H54 (cell line): ENCODE results near the gene LRP6.

ENCODE experiments used
- DNase-seq: peaks from one replicate; pipeline ENCODE4 v3.0.0; 2011; ENCODE audit warnings: low spot score, mixed read lengths; ENCODE audit not compliant: insufficient read length
- FAIRE-seq: peaks from 3 replicates; lab custom pipeline; 2011; peaks lifted over from hg19 to GRCh38; lab: Jason Lieb, UNC
- POLR2A ChIP-seq: IDR thresholded peaks from 2 replicates; pipeline ENCODE4 v1.6.1; 2011; ENCODE audit warnings: low read depth, mild to moderate bottlenecking, low read length

Gene LRP6

DNA sequence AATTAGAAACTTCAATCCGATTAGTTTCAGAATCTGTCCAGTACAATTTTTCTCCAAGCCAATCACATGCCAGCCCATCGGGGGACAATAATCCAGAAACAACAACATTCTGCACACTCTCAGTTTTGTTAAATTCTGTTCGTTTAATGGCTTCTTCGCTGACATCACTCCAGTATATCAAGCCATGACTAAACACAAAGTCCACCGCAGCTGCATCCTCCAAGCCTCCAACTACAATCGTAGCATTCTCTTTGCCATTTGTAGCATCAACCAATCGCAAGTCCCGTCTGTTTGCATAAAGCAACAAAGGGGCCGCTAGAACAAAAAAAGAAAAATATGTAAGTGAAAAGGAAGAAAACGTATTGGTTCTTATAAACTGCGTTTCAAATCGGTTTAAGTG, 22.5 kb downstream of the LRP6 start:
- FAIRE-seq = peak; percentile 15
- DNase-seq = no peak

DNA sequence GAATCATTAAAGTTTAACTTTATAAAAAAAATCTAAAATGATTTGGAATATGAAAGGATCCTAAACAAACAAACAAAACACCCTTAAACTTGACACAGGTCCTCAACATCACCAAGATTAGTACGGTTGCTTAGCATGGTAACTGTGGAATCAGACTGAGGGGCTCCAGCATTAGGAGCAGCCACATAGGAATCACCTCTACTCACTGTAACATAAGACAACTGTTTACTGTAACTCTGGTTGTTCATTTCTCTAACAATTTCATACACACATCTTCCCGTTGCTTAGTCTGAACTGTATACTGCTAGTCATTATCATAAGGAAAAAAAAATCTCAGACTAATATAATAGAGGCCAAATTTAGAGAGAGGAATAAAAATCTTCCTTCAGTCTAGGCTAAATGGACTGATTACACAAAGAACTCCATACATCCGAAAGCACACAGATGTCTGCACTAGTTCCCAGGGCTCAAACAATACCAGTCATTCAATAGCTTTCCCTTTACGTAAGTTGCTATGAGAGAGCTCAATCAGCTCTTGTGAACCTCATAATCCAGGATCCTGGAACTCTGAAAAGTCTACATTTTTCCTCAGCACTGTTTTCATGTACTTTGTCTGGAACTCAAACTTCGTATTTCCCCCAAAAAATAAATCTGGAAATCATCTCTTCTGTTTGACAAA, 26.0 kb downstream of the LRP6 start:
- FAIRE-seq (peak; percentile 20), DNase-seq (no peak)
- no peak for TF ChIP-seq POLR2A

More for the DNA sequence above, 22.5 kb downstream of the LRP6 start:
- no peak for TF ChIP-seq POLR2A

DNA sequence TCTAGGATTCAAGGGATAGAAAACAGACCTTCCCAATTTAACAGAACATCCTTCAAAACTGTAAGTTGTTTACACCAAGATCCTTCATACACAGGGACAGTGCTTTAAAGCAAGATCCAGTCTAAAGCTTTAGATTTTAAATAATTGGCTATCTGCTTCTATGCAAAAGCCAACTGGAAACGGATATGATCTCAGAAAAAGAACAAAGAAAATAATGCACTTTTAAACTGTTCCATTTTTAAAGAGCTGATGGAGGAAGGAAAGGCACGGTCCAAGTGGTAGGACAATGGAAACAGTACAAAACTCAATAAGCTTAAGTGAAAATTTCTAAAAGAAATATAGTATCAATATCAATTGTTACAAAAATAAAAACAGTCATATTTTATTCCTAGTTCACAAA, 27.7 kb downstream of the LRP6 start:
- DNase-seq = no peak
- no peak for TF ChIP-seq POLR2A
- no peak for FAIRE-seq

DNA sequence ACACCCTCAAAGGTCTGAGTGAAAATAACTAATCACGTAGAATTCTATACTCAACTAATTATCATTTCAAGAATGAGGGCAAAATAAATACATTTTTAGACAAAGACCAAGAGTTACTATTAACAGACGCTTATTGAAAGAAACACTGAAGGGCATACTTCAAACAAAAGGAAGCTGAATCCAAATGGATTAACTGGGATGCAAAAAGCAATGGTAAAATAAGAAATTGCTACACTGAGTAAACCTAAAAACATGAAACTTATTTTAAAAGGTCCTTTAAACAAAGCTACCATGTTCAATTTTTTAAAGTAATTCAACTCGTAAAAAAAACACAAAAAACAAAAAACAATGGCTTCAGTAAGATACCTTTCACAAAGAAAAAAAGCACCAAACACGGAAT, 28.2 kb downstream of the LRP6 start:
- no peak for TF ChIP-seq POLR2A
- no peak for DNase-seq
- FAIRE-seq = no peak

DNA sequence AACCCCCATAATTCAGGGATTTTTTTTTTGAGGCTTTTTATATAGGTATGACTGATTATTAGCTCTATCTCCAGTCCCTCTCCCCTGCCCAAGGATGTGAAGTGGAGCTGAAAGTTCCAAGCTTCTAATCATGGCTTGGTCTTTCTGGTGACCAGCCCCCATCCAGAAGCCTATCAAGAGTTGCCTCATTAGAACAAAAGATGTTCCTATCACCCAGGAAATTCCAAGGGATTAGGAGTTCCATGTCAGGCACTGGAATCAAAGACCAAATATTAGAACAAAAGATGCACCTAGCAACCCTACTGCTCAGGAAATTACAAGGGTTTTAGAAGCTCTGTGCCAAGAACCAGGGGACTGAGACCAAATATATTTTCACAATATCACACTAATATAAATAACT, 29.9 kb downstream of the LRP6 start:
- DNase-seq = no peak
- FAIRE-seq = no peak
- TF ChIP-seq POLR2A = no peak

DNA sequence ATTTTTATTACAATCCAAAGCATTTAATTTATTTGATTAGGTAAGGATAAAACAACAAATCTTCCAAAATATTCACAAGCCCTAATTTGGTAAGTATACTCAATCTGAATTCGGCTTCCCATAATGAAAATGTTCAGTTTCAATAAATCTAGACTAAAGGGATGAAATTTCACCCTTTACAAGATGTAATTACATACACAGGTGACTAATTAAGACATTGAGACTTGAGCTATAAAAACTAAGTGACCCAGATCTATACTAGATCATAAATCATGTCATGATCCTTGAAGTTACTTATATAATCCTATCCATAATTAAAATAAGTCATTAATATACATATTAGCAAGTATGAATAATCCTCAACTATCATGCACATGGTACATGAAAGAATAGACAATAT, 36.6 kb downstream of the LRP6 start:
- no peak for DNase-seq
- no peak for TF ChIP-seq POLR2A
- FAIRE-seq = no peak

DNA sequence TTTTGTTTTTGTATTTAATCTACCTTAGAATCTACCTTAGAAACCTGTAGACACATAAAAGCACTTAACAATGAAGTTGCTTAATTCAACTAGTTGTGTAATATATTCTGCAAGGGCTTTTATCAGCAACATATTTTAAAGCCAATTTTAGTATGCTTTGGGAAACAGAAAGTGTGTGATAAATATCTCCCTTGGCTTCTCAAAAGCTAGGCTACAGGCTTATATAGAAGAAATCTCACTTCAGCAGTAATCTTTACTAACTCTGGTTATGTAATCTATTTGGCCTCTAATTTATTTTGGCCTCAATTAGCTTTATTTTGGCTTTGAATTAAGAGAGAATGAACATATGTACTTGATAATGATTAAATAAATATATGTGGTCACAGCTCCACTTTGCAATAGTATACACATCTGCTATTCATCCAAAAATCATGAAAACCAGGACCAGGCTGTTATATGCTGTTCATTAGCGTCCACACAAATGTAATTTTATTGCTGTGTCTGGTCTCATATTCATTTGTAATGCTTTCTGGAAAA, 37.2 kb downstream of the LRP6 start:
- TF ChIP-seq POLR2A = no peak
- no peak for DNase-seq
- no peak for FAIRE-seq

DNA sequence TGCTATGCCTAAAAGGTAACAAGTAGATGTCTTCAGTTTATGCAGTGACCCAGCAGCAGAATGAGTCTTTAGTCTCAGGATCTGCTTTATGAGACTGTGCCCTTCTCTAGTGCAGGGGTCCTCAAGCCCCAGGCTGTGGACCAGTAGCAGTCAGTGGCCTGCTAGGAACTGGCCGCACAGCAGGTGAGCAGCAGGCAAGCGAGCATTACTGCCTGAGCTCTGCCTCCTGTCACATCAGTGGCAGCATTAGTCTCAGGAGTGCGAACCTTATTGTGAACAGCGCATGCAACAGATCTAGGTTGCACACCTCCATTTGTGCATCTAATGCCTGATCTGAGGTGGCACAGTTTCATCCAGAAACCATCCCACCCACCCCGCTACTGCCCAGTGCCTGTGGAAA, 38.4 kb downstream of the LRP6 start:
- DNase-seq (no peak), FAIRE-seq (no peak)
- no peak for TF ChIP-seq POLR2A

DNA sequence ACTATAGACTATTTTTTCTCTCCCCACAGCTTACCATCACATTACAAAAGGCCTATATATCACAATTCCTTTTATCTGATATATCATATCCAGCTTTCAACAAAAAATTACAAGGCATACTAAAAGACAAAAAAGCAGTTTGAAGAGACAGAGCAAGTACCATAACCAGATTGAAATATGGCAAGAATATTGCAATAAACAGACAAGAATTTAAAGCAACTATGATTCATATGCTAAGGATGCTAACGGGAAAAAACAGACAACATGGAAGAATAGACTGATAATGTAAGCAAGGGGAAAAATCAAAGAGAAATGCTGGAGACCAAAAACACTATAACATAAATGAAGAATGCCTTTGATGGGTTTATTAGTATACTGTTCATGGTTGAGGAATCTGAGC, 40.7 kb downstream of the LRP6 start:
- no peak for TF ChIP-seq POLR2A
- FAIRE-seq (no peak), DNase-seq (no peak)

DNA sequence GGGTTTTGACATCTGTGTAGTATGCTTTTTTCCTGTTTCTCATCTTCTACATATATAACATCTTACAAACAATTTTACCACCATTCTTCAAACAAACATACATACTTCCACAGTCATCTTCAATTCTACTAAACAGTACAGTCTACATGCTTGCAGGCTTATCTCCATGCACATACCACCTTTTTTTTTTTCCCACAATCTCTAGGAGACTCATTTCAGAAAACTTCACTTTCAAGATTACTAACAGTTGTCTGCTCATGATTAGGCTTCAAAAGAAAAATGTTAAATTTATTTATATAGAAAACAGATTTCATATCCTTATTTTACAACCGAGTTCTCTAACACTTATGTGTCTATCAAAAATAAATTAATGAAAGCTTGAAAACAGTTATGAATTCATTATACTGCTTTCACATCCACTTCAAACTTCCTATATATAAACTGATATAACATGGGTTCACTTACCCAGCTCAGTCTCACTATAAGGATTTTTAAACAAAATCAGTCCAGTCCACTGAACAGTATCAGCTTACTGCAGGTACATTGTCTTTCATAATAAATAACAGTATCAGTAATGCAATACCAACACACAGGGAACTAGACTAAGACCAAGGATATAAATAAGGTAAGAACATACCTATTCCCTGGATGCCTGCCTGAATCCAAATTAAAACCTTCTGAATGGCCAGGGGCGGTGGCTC, 42.5 kb downstream of the LRP6 start:
- FAIRE-seq (no peak), DNase-seq (no peak)
- no peak for TF ChIP-seq POLR2A

DNA sequence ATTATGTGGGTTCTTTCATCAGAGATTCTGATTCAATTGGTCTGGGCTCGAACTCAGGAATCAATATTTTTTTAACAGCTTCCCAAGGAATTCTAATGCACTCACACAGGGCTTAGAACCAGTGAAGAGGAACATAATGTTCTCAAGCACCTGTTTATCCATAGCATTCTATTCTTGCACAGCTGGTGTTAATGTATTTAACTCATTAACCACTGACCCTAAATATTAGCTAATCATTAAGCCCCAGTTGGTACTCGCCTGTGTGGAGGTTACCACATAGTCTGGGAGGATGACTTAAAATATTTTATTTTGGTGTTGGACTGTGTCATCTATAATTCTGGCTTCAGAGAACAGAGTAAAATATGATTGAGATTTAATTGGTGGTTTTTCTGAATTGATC, 45.3 kb downstream of the LRP6 start:
- no peak for TF ChIP-seq POLR2A
- FAIRE-seq (no peak), DNase-seq (no peak)

DNA sequence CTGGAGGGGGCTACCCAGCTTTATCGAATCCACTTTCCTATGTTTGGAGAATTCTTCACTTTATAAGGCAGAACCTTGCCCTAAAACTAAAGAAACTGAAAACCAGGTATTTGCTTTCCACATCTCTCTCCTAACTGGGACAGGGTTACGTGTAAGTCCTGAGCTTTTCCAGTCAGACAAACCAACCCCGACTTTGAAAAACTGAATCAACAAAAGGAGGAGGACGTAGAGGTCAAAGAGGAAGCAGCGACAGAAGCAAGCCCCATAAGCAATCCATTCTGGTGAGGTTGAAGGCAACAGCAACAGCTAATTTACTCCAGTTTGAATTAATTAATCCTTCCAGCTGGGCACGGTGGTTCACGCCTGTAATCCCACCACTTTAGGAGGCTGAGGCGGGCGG, 47.2 kb downstream of the LRP6 start:
- TF ChIP-seq POLR2A = no peak
- DNase-seq (no peak), FAIRE-seq (no peak)

DNA sequence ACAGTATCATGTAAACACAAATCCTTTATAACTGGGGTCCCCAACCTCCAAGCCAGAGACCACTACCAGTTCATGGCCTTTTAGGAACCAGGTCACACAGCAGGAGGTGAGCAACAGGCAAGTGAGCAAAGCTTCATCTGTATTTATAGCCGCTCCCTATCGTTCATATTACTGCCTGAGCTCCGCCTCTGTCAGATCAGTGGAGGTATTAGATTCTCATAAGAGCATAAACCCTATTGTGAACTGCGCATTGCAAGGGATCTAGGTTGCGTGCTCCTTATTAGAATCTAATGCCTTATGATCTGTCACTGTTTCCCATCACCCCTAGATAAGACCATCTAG, 49.9 kb downstream of the LRP6 start:
- FAIRE-seq (no peak), DNase-seq (no peak)
- no peak for TF ChIP-seq POLR2A

DNA sequence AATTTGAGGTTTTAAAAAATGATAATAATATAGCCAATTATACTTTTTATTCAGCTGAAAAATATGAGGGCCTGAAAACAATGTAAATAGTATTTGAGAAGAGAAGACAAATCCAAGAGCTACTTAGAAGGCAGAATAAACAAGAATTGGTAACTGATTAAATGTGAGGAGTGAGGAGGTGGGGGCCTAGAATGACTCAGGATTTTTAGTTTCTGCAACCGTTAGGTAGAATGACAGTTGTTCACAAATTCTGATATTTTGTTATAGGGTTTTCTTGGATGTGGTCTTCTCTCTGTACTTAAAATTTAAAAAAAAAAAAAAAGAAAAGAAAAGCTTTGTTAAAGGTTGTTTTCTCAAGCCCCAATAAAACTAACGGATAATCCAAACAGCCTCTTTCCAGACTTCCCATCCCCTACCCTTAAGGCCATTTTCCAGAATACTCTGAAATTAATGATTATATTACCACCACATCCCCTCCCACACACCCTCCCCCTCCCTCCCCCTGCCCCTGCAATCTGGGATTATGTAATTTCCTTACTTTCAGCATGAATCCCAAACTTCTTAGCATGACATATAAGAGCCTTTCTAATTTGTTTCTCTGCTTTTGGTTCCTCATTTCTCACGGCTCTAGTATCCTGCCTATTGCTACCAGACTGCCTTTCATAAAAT, 50.4 kb downstream of the LRP6 start:
- DNase-seq = no peak
- FAIRE-seq = no peak
- TF ChIP-seq POLR2A = no peak

DNA sequence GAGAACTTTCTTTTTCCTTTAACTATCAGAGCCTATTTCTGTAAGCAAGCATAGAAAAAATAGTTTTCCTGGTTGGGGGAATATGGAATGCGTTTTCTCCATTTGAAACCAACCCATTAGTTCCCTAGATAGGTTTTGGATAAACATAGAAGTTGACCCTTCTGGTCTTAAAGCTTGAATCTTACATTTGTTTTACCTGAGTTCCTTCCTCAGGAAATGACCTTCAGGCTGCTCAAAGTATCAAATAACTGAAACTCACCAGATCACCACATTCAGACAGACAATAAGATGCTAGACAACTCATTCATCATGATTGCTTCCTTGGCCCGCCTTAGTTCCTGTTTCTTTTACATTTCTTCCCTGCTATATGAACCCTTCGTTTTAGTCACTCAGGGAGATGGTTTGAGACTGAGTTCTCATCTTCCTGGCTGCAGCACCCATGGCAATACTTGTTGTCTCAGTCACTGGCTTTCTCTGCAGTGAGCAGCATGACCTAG, 52.2 kb downstream of the LRP6 start:
- no peak for TF ChIP-seq POLR2A
- FAIRE-seq = peak; percentile 81
- no peak for DNase-seq
